GM18502 (cell line): ENCODE data around the gene CEP164.

Experiments used
- ATAC-seq: cut with Tn5 transposase; IDR thresholded peaks from one replicate; pipeline ENCODE4 v1.9.1; 2021; ENCODE audit warnings: mild to moderate bottlenecking; ENCODE audit not compliant: unreplicated experiment, poor library complexity

CEP164 gene

GRCh38 chr11:117417856-117418255 lies 90.2 kb downstream of the CEP164 start:
- no peak for ATAC-seq

GRCh38 chr11:117418737-117419481 lies 91.3 kb downstream of the CEP164 start:
- ATAC-seq: no peak

DNA sequence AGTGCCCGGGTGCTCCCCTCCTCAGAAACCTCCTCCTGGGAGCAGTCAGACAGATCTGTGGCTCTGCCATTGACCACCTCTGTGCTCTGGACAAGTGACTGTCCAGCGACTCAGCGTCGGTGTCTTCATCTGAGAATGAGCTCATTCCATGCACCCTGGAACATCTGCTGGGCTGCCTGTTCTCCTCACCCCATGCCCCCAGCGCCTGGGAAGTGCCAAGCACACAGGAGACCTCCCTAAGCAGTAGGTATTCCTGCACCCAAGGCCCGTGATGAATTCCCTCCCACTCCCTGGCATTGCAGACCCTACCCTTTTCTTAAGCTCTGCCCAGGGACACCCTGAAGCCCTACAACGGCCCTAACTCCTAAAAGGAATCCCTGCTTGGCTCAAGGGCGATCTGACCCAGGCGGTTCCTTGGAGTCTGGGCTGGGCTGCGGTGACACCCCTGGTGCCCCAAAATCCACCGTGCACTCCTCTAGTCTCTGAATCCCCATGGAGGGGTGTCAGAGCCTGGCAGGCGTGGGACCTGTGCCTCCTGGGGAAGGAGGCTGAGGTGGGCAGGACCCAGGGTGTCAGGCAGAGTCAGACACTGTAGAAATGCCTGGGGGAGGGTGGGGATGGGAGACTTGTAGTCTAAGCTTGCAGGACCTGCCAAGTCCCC lies 92.0 kb downstream of the CEP164 start:
- no peak for ATAC-seq

- ATAC-seq: no peak
Measured at GRCh38 chr11:117420143-117420485, 92.5 kb downstream of the CEP164 start.

- no peak for ATAC-seq
Measured at GRCh38 chr11:117420598-117420997, 92.9 kb downstream of the CEP164 start.

- no peak for ATAC-seq
Measured at GRCh38 chr11:117421041-117421440, 93.4 kb downstream of the CEP164 start.

DNA sequence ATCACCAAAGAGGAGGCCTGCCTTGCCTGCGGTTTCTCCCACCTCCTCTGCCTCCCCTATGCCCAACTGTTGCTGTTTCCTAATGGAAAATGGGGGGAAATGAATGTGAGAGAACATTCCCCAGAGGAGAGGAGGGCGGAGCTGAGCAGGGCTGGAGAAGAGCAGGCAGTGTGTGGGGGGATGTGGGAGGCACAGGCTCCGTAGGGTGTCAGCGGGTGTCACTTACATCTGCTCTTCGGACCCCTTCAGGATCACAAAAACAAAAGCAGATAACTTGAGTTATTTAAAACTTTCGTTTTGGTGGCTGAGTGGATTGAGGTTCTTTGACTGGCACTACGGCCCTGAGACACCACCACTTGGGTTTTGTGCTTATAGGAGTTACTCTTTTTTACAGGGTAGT lies 93.8 kb downstream of the CEP164 start:
- ATAC-seq: no peak

DNA sequence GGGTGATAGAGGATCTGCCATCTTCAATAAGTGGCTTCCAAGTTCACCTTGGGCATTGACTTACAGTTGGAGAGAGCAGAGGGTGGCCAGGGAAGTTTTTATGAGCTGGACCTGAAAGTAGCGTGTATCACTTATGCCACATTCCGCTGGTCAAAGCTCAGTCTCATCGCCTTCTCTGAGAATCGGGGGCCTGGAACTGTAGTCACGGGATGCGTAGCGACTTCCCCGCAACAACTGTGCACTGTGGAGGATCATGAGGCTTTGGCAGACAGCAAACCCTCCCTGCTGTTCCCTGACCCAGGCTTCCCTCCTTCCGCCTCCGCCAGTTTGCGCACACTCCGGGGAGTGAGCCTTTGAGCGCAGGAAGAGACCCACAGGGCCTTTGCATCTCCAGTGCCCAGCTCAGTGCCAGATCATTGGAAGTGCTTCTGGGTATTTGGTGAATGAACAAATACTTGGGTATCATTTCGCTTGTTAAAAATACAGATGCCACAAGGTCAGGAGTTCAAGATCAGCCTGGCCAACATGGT lies 95.5 kb downstream of the CEP164 start:
- ATAC-seq: no peak

- ATAC-seq: no peak
Measured at GRCh38 chr11:117424781-117425180, 97.1 kb downstream of the CEP164 start.

DNA sequence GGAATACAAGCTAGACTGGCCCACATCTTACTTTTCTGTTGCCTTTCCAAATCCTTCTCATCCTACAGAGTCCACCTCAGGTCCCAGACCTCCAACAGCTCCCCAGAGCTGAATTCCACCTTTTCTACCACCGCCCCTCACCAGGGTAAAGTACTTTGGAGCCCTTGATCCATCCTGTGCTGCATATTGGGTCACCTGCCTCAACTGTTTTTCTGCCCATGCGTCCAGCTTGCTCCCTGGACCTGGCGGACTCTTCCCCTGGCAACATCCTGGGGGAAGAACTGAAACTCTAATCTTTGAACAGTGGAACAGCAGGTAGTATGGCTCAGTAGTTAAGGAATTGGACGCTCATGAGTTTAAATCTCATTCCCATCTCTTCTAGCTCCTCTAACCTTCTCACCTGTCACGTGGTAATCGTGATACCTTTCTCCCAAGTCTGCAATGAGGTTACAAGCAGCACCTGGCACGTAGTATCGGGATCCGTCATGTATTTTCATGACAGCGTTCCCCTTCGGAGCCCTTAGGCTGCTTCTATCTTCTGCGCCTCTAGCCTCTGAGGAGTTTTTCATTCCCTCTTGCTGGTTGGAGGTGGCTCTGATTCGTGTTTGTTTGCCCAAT lies 98.1 kb downstream of the CEP164 start:
- no peak for ATAC-seq

GRCh38 chr11:117426297-117426685 lies 98.6 kb downstream of the CEP164 start:
- no peak for ATAC-seq

DNA sequence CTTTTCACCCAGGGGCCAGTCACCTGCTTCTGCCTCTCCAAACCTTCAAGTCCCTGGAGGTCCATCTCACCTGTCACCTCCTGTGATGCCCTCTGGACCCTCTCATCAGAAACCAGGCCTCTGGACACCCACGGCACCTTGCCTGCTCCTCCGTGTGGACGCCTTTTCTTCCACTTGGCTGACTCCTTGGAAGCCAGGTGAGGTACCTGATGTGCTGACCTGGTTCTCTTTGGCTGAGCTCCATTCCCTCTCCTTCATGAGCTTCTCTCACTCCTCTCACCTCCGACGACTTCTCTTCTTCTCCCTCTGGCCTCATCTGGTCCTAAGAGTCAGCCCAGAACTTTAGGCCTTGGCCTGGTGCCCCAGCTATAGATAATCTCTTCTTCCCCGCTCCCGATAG lies 99.3 kb downstream of the CEP164 start:
- no peak for ATAC-seq

DNA sequence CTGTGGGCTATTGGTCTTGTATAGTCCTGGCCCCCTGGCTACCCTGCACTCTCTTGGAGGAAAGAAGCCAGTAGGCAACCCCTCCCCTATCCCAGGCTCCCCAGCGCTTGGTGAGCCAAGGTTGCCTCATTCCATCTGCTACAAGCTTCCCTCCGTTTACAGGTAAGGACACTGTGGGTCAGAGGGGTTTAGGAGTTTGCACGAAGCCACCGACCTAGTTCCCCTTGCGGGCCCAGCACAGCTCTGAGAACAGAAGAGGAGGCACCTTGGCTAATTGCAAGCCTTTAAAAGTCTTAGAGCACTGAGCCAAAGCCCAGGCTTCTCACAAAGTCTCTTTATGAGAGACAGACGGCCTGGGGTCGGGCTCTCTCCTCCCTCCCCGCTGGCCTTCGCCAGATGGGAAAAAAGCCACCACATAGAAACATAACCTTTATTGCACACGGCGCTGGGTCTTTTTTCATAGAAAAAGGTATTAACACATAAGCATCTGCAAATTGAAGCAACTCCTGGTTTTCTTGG lies 99.8 kb downstream of the CEP164 start:
- no peak for ATAC-seq

DNA sequence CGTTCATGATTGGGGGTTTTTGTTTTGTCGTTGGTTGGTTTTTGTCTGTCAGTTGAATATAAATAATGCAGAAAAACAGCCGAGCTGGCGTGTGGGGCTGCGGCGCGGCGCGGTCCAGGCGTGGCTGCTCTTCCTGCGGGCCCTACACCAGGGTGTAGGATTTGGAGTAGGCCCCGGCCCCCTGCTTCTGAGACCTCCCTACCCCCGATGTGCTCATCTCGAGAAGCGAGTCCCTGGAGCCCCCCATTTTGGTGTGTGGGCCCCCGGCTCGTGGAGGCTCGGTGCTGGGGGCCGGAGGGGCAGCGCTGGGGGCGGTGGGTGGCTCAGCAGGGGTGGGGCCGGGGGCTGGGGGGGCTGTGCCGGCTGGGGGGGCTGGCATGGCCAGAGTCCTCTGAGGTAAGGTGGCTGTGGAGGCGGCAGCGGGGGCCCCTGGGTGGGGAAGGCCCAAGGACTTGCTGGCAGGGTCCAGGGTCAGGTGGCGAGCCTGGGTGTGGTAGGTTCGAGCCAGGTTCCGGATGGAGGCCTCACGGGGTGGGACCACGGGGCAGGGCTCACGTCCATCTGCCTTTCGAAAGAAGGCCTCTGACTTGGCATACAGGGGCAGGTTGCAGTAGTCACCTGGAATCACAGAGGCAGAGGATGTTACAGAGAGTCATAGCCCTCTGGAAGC lies 100.7 kb downstream of the CEP164 start:
- ATAC-seq: no peak

GRCh38 chr11:117428856-117429229 lies 101.2 kb downstream of the CEP164 start:
- ATAC-seq: no peak

DNA sequence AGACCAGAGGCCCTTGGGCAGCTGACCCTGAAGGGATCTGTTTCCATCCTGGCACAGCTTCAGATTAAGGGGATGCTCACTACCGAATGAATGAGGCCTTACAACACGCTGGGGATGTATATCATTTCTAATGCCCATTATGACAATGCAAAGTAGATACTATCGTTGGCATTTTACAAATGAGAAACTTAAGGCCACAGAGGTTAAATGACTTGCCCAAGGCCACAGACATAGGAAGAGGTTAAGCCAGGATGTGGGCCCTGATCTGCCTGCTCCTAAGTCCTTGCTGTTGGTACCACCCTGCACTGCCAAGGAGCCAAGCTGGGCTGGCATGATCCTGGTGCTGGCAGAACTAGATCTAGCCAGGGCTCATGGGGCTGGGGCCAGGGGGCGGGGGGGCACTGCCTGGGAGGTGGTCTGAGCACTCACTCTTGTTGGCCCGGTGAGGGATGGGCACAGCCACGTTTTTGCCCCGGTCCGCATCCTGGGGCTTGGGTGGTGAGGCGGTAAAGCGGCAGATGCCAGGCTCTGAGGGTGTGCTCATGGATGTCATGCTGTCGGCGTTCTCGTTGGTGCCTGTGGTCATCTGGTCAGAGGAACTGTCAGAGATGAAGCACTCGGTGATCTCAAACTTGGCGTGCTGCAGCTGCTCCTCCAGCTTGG lies 102.8 kb downstream of the CEP164 start:
- no peak for ATAC-seq

DNA sequence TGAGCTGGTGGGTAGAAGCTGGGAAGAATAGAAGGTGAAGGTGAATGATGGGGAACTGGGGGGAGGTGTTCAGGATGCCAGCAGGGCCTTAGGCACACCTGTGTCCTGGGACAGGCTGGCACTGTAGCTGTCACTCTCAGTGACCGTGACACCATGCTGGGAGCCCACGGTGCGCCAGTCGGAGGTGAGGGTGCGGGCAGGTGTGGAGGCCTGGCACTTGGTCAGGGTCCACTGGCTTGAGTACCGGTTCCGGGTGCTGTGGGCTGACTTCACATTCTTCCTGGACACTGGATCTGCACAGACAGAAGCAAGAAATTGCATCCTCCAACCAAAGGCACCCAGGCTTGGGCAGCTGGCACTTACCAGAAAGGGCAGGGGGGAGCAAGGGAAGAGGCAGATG lies 103.8 kb downstream of the CEP164 start:
- ATAC-seq: no peak

- ATAC-seq: no peak
Measured at GRCh38 chr11:117433717-117434116, 106.1 kb downstream of the CEP164 start.

GRCh38 chr11:117434481-117434880 lies 106.8 kb downstream of the CEP164 start:
- no peak for ATAC-seq

DNA sequence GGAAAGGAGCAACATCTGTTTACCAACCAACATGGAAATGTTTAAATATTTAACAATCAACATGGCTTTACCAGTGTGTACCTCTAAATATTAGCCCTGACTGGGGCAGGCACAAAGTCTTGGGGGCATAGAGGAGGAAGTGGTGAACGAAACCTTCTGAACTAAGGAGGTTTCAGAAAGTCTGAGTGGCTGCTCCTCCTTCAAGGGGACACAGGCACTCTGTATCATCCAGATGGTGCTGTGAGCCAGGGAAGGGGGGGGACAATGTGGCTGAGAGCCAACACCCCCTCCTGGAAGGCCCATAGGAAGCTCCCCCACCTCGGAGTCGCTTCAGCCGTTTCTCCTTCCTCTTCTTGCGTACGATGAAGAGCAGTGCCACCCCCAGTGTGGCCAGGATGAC lies 107.7 kb downstream of the CEP164 start:
- peak; percentile 73 for ATAC-seq
